ENCODE data around the gene MEG3.

Gene MEG3

GRCh38 chr14:100779691-100780080, 46.2 kb upstream of the MEG3 start:
- DNase-seq (ENCODE audit: low read depth) = no peak
- no peak for TF ChIP-seq CTCF (conservative IDR thresholded peaks at IDR 0.05; ENCODE audit: control insufficient read depth, insufficient read depth, low read depth, low read length)
- no peak overlapping the region for H3K4me3 ChIP-seq (ENCODE audit: control insufficient read depth, low read depth, low read length)

GRCh38 chr14:100780246-100780645, 45.7 kb upstream of the MEG3 start:
- no peak overlapping the region for H3K4me3 ChIP-seq (ENCODE audit: control insufficient read depth, low read depth, low read length)
- TF ChIP-seq CTCF (conservative IDR thresholded peaks at IDR 0.05; ENCODE audit: control insufficient read depth, insufficient read depth, low read depth, low read length) = no peak
- no peak for DNase-seq (ENCODE audit: low read depth)

GRCh38 chr14:100780646-100781355, 45.1 kb upstream of the MEG3 start:
- no peak for TF ChIP-seq CTCF (conservative IDR thresholded peaks at IDR 0.05; ENCODE audit: control insufficient read depth, insufficient read depth, low read depth, low read length)

GRCh38 chr14:100781952-100782351, 44.0 kb upstream of the MEG3 start:
- DNase-seq (ENCODE audit: low read depth) = no peak
- H3K4me3 ChIP-seq (ENCODE audit: control insufficient read depth, low read depth, low read length) = no peak overlapping the region
- no peak for TF ChIP-seq CTCF (conservative IDR thresholded peaks at IDR 0.05; ENCODE audit: control insufficient read depth, insufficient read depth, low read depth, low read length)

More at GRCh38 chr14:100780646-100781355, 45.1 kb upstream of the MEG3 start:
- H3K4me3 ChIP-seq (ENCODE audit: control insufficient read depth, low read depth, low read length) = no peak overlapping the region
- no peak for DNase-seq (ENCODE audit: low read depth)

GRCh38 chr14:100782516-100783320, 43.2 kb upstream of the MEG3 start:
- TF ChIP-seq CTCF (conservative IDR thresholded peaks at IDR 0.05; ENCODE audit: control insufficient read depth, insufficient read depth, low read depth, low read length) = no peak
- H3K4me3 ChIP-seq (ENCODE audit: control insufficient read depth, low read depth, low read length) = no peak overlapping the region
- DNase-seq (ENCODE audit: low read depth) = no peak

- H3K4me3 ChIP-seq (ENCODE audit: control insufficient read depth, low read depth, low read length) = no peak overlapping the region
- no peak for TF ChIP-seq CTCF (conservative IDR thresholded peaks at IDR 0.05; ENCODE audit: control insufficient read depth, insufficient read depth, low read depth, low read length)
- DNase-seq (ENCODE audit: low read depth) = no peak
Measured at GRCh38 chr14:100783630-100784370, 42.1 kb upstream of the MEG3 start.

All from fibroblast of mammary gland (primary cell).